Neural progenitor cell (in vitro differentiated cells): ENCODE measurements around the gene KPNA3.

Experiments used
- CTCF ChIP-seq: fragments of 200-600 bp; sonication (generic); IDR thresholded peaks from 2 replicates; pipeline ENCODE4 v1.5.1; 2017; ENCODE audit warnings: antibody characterized with exemption, mild to moderate bottlenecking
- EZH2 ChIP-seq: fragments of 200-600 bp; sonication (generic); IDR thresholded peaks from 2 replicates; pipeline ENCODE4 v1.6.1; 2017; ENCODE audit warnings: antibody characterized with exemption, mild to moderate bottlenecking, moderate library complexity
- EZH2phosphoT487 ChIP-seq: fragments of 200-600 bp; sonication (generic); IDR thresholded peaks from 2 replicates; pipeline ENCODE4 v1.6.1; 2017; ENCODE audit warnings: antibody characterized with exemption

GRCh38 chr13:49746111-49746510 is 46.4 kb downstream of the KPNA3 start:
- no peak for TF ChIP-seq CTCF
- no peak for TF ChIP-seq EZH2phosphoT487
- TF ChIP-seq EZH2 = no peak
